Ammon's horn (tissue), 1 donor: ENCODE measurements around the gene THSD7A.

Experiments
- DNase-seq: peaks from one replicate; pipeline ENCODE4 v3.0.0-alpha.2; 2016; ENCODE audit warnings: low spot score

Gene THSD7A

GRCh38 chr7:11751807-11752389 lies 80.1 kb downstream of the THSD7A start:
- DNase-seq: no peak

GRCh38 chr7:11751315-11751714 lies 80.7 kb downstream of the THSD7A start:
- DNase-seq: no peak

GRCh38 chr7:11750191-11750590 lies 81.8 kb downstream of the THSD7A start:
- no peak for DNase-seq

GRCh38 chr7:11749629-11750028 lies 82.4 kb downstream of the THSD7A start:
- no peak for DNase-seq

DNA sequence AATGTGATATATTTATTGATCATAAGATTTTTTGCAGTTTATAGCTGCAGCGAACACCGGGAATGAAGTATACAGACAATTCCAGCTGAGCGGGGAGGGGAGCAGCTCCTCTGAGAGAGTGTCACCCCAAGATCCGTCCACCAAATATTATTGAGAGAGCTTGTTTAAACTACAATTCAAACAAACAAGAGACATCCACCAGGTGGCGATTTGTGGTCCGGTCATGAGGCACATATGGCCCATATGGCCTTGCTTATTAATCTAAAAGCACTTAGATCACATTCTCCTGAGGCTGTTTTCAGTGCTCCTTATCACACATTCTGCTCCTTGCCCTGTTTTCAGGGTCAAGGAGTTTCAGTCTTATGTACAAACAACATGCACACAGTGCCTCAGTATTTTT lies 83.1 kb downstream of the THSD7A start:
- no peak for DNase-seq

- no peak for DNase-seq
Observed at GRCh38 chr7:11747715-11748485, 84.1 kb downstream of the THSD7A start.

- DNase-seq: no peak
Observed at GRCh38 chr7:11746591-11746990, 85.4 kb downstream of the THSD7A start.

DNA sequence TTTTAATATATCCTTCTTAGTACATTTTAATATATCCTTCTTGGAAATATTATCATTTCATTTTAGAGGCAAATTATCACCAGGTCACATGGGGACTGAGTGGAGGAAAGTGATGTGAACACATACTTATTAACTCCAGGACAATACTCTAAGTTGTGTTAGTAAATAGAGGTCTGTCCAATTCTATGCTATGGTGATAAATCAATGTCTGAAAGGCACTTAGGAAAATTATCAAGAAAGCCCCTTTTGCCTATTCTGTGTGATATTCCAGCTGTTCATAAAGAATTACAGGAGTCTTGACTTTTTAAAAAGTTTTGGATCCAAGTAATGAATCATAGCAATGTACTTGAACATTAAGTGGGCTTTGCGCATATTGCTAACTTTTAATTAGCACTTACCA lies 88.5 kb downstream of the THSD7A start:
- no peak for DNase-seq

DNA sequence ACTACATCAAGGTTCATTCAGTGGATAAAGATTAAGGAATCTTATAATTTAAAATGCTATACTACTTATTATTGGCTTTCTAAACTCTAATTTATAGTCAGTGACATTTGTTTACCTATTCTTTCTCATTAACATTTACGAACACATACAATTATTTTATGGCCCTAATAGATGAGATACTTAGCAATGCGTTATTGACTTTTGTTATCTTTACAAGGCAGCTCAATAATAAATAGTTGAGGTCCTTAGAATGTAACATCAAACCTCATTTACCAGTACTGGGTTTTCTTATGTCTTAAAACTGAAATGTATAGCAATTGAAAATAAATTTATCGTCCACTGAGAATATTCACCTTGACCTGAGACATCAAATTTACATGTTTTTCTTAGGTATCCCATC lies 89.0 kb downstream of the THSD7A start:
- no peak for DNase-seq

DNA sequence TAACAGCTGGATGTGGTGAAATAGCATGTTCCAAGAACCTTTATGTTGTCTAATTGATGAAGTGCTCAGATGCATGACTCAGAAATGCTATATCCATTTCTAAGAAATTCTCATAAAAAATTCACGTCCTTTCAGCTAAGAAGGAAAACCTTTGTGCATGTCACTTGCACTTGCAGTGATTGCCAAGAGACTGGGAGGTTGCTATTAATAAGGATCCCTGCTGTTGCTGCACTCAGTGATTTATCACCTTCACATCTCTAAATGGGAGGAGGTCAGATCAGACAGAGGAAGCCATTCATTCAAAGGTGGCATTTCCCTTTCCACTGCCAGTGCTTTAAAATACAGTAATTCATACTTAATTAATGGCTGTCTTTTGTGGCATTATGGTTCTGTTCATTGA lies 89.5 kb downstream of the THSD7A start:
- no peak for DNase-seq

DNA sequence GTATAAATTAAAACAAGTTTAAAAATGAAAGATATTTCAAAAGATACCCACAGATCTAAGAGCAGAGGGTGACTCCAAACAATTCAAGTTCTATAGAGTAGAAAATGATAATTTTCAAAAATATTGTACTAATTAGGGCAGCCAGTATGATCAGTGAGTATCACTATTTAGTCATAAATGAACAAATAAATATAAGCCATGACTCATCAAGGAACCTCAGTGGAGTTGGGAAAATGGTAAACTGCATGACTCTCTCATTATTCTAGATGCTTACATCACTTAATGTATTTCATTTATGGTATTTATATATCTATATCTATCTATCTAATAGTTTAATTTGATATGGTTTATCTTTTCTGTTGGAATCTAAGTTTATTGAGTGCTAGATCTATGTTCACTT lies 94.3 kb downstream of the THSD7A start:
- DNase-seq: no peak

DNA sequence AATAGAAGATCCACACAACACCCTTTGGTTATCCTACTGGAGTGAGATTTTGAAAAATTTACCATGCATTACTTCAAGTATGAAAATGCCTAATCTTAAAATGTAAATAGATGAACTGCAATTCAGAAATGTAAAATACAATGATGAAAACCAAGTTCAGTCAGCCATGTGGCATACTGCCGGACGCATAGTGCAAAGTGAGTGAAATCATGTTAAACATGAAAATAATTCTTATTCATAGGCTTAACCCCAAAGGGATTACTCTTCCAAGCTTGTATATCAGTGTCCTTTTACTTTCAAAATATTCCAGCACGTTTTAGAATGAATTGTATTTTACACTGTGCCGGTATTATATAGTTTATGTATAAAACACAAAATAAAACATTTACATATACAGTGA lies 99.8 kb downstream of the THSD7A start:
- DNase-seq: no peak

- no peak for DNase-seq
Observed at GRCh38 chr7:11730725-11731124, 101.3 kb downstream of the THSD7A start.

- DNase-seq: no peak
Observed at GRCh38 chr7:11727864-11728263, 104.1 kb downstream of the THSD7A start.

DNA sequence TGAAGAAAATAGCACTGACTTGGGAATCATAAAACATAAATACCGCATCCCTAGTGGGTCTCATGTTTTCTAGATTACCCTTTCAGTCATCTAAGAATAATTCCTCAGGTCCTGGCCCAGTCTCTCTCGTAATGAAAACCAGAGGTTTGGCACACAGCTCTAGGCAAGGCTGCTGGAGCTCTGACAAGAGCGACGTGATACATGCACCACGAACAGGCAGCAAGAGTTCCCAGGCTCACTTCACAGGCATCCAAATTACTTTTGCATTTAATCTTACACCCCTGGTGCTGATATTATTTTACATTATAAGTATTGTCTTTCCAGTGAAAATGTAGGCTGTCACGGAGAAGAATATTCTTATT lies 105.2 kb downstream of the THSD7A start:
- no peak for DNase-seq

- DNase-seq: no peak
Observed at GRCh38 chr7:11726001-11726793, 105.8 kb downstream of the THSD7A start.

GRCh38 chr7:11716185-11716584 lies 115.8 kb downstream of the THSD7A start:
- no peak for DNase-seq

DNA sequence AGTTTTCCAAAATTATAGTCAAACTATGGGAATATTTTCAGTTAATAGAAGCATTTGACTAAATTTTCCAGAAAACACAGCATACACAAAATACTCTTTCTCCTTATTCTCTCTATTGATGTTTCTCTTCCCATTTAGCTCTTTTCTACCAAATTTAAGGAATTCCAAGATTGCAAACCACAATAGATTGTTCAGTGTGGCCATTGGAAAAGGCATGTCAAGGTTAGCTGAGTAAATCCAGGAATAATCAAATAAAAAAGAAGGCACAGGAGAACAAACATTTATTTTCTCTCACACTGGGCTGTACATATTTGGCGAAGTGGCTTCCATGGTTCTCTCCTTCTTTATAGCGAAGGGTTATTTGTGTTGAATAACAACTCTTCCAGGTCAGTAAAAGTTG lies 117.3 kb downstream of the THSD7A start:
- no peak for DNase-seq

GRCh38 chr7:11714205-11714604 lies 117.8 kb downstream of the THSD7A start:
- no peak for DNase-seq

DNA sequence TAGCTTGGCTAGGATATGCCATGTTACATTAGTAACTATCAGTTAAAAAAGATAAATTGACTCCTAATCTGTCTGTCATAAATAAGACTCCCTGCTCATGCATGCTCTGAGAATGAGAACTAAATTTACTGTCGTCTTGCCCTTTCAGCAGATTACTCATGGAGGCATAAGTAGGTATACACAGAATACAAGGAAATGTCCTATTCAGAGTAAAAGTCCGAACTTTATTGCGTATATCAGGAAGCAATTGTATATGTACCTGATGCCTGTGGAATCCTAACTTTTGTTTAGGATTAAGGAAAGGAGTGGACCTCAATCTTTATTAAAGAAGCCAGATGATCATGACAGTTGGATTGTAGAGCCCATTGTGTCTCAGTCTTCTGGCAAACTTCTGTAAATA lies 118.6 kb downstream of the THSD7A start:
- no peak for DNase-seq

DNA sequence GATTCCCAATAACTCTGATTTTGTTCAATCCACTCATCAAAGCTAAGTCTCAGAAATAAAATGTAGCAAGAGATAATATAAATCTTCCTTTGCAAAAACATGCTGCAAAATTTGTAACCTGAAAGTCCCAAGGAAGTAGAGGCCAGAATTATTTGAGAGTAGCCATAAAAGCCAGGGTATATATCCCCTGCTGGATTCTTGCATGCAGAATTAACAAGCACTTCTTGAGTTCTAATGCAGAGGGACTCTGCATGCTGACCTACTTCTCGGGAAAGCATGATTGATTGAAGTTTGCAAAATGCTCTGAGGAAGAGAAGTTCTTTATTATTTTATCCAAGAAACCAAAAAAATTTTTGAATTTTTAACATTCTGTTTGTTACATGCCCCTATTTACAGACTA lies 121.6 kb downstream of the THSD7A start:
- no peak for DNase-seq

- no peak for DNase-seq
Observed at GRCh38 chr7:11709196-11709595, 122.8 kb downstream of the THSD7A start.

- no peak for DNase-seq
Observed at GRCh38 chr7:11707606-11708193, 124.3 kb downstream of the THSD7A start.
